HepG2 (cell line): ENCODE measurements around the gene INSIG2. TPM values are rescaled to one million over a fixed set of nuclear protein-coding genes. Genes with fewer than 3 reads are reported as not detected.

Experiments used
- CHCHD3 ChIP-seq: sonication (generic); formaldehyde crosslinking; IDR thresholded peaks from 2 replicates; pipeline ENCODE4 v1.8.0; 2022; ENCODE audit warnings: mild to moderate bottlenecking, missing genetic modification reagents, moderate library complexity
- FOXA3 ChIP-seq: IDR thresholded peaks from 2 replicates; pipeline ENCODE4 v1.6.1; 2016; ENCODE audit warnings: missing genetic modification reagents, missing compliant biosample characterization
- FOXM1 ChIP-seq: sonication (generic); formaldehyde crosslinking; IDR thresholded peaks from 2 replicates; pipeline ENCODE4 v1.5.0; 2020; ENCODE audit warnings: missing genetic modification reagents
- GABPA ChIP-seq, 2 experiments: IDR thresholded peaks; 2 replicates each; pipeline ENCODE4 v1.6.1; 2011 to 2016; ENCODE audit warnings: low read depth in 2 of 2, low read length in 1 of 2, missing biosample characterization in 1 of 2, missing genetic modification characterization in 1 of 2
- PCBP2 ChIP-seq: fragments of 200-400 bp; formaldehyde crosslinking; optimal IDR thresholded peaks from 2 replicates; pipeline ENCODE3; 2018; ENCODE audit warnings: low read length, low read depth; ENCODE audit not compliant: poor library complexity, severe bottlenecking
- PRMT3 ChIP-seq: sonication (generic); formaldehyde crosslinking; IDR thresholded peaks from 2 replicates; pipeline ENCODE4 v1.8.1; 2022; ENCODE audit warnings: low read depth, mild to moderate bottlenecking, moderate library complexity, missing genetic modification reagents, borderline replicate concordance
- RARA ChIP-seq: IDR thresholded peaks from 2 replicates; pipeline ENCODE4 v1.6.1; 2016; ENCODE audit warnings: missing genetic modification reagents, missing compliant biosample characterization
- RARG ChIP-seq: sonication (generic); formaldehyde crosslinking; IDR thresholded peaks from 2 replicates; pipeline ENCODE4 v1.4.0; 2020; ENCODE audit warnings: low read depth, mild to moderate bottlenecking, missing genetic modification reagents
- RXRA ChIP-seq: sonication (generic); formaldehyde crosslinking; IDR thresholded peaks from 2 replicates; pipeline ENCODE4 v1.5.1; 2020; ENCODE audit warnings: missing genetic modification reagents
- SP5 ChIP-seq: IDR thresholded peaks from 2 replicates; pipeline ENCODE4 v1.6.1; 2016; ENCODE audit warnings: low read depth, borderline replicate concordance
- TBL1XR1 ChIP-seq: fragments of 150-350 bp; IDR thresholded peaks from 2 replicates; pipeline ENCODE4 v1.6.1; 2014; ENCODE audit warnings: borderline replicate concordance, low read length; ENCODE audit not compliant: partially characterized antibody
- ZBTB7B ChIP-seq: sonication (generic); formaldehyde crosslinking; IDR thresholded peaks from 2 replicates; pipeline ENCODE4 v1.4.0; 2020; ENCODE audit warnings: missing genetic modification reagents
- ZNF556 ChIP-seq: sonication (generic); formaldehyde crosslinking; IDR thresholded peaks from 2 replicates; pipeline ENCODE4 v1.4.0; 2020; ENCODE audit warnings: mild to moderate bottlenecking, missing genetic modification reagents, borderline replicate concordance
- ZNF557 ChIP-seq: sonication (generic); formaldehyde crosslinking; IDR thresholded peaks from 2 replicates; pipeline ENCODE4 v1.4.0; 2020; ENCODE audit warnings: missing genetic modification reagents
- ZNF607 ChIP-seq: sonication (generic); formaldehyde crosslinking; IDR thresholded peaks from 2 replicates; pipeline ENCODE4 v1.5.1; 2020; ENCODE audit warnings: missing genetic modification reagents, mild to moderate bottlenecking, borderline replicate concordance
- ZNF737 ChIP-seq: sonication (generic); formaldehyde crosslinking; IDR thresholded peaks from 2 replicates; pipeline ENCODE4 v1.5.0; 2020; ENCODE audit warnings: missing genetic modification reagents, mild to moderate bottlenecking, borderline replicate concordance
- ZNF790 ChIP-seq: sonication (generic); formaldehyde crosslinking; IDR thresholded peaks from 2 replicates; pipeline ENCODE4 v1.8.0; 2022; ENCODE audit warnings: missing genetic modification reagents, mild to moderate bottlenecking, borderline replicate concordance
- ZNF83 ChIP-seq: sonication (generic); formaldehyde crosslinking; IDR thresholded peaks from 2 replicates; pipeline ENCODE4 v1.4.0; 2020; ENCODE audit warnings: missing genetic modification reagents, mild to moderate bottlenecking, borderline replicate concordance
- ZSCAN21 ChIP-seq: sonication (generic); formaldehyde crosslinking; IDR thresholded peaks from 2 replicates; pipeline ENCODE4 v1.8.0; 2022; ENCODE audit warnings: mild to moderate bottlenecking, missing genetic modification reagents, moderate library complexity, borderline replicate concordance
- polyA plus RNA-seq, 8 experiments: library from polyadenylated mRNA; depleted of rRNA in 3 of 8; stranded (reverse) in 7 of 8; unstranded in 1 of 8; fragments of >200 nt; fragmentation: Illumina TruSeq in 4 of 8; extraction: Trizol in 4 of 8; gene quantifications; 2 replicates each; pipeline versions ENCODE4 v1.2.1 to v1.2.3, GENCODE V29; 2011 to 2016; ENCODE audit warnings: low read depth in 4 of 8, missing spikeins in 1 of 8, mixed read lengths in 1 of 8; ENCODE audit not compliant: insufficient read depth in 1 of 8
- total RNA-seq, 5 experiments: library from RNA; depleted of rRNA; stranded (reverse); fragments of >200 nt; fragmentation: Illumina TruSeq; extraction: Trizol; gene quantifications; 2 replicates each; pipeline ENCODE4 v1.2.3, GENCODE V29; 2016; ENCODE audit warnings: low read depth in 1 of 5
- TF ChIP-seq, protein P1 (sequence below): IDR thresholded peaks from 2 replicates; pipeline ENCODE4 v1.6.1; 2016; ENCODE audit warnings: mild to moderate bottlenecking
- TF ChIP-seq, protein P2 (sequence below): sonication (generic); formaldehyde crosslinking; IDR thresholded peaks from 2 replicates; pipeline ENCODE4 v1.4.0; 2020; ENCODE audit warnings: missing genetic modification reagents
- TF ChIP-seq, protein P3 (sequence below): sonication (generic); formaldehyde crosslinking; IDR thresholded peaks from 2 replicates; pipeline ENCODE4 v1.9.0; 2021; ENCODE audit warnings: missing genetic modification reagents, mild to moderate bottlenecking, borderline replicate concordance
- TF ChIP-seq, protein P4 (sequence below): sonication (generic); formaldehyde crosslinking; IDR thresholded peaks from 2 replicates; pipeline ENCODE4 v1.8.0; 2022; ENCODE audit warnings: mild to moderate bottlenecking, missing genetic modification reagents, moderate library complexity

The INSIG2 gene
- total and polyA plus RNA-seq, 2 of the 13 experiments (the other 11 are each of a cell fraction or from before 2014, with no cell fraction given) = 73.5 to 481 TPM

DNA sequence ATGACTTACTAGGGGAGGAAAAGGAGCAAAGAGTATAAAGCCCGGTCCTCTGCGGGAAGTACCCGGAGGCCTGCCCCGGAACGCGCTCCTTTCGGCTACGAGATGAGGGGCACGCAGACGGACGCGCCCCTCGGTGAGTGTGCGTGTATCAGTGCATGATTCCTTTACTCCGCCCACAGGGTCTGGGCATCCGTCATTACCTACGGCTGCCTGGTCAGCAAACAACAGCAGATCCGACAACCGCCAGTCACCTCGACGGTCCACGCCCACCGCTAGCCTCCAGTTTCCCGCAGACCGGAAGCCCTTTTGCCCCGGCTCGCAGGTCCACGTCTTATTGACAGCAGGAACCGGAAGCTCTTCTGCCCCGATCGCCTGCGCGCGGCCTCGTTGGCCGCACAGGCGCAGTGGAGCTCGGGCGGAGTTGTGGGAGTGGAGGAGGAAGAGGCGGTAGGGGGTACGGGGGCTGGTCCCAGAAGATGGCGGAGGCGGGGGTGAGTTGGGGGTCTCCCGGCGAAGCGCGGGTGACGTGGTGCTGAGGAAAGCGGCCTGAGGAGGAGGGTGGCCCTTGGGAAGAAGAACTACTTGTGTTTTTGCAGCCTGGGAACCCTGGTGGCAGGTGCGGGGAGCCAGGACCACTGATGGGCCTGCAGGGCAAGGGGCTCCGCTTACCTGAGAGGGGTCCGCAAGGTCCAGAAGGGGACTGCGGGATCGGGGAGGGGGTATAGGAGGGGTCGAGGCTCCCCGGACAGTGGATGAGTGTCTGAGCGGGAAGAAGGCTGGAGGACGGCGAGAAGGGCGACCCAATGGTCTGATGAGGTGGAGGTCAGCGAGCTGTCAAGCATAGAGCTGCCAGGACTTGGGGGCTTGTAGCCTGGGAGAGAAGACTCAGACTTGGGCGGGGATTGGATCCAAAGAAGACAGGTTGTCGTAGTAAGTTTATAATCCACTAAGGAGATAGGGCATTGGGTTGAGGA, at the start of gene INSIG2 (continued):
- TF ChIP-seq ZNF790 (CRISPR knock-in tag) = no peak; the same call in 1 of the 2 replicates
- TF ChIP-seq FOXM1 (CRISPR knock-in tag) = no peak
- TF ChIP-seq, protein P1, sequence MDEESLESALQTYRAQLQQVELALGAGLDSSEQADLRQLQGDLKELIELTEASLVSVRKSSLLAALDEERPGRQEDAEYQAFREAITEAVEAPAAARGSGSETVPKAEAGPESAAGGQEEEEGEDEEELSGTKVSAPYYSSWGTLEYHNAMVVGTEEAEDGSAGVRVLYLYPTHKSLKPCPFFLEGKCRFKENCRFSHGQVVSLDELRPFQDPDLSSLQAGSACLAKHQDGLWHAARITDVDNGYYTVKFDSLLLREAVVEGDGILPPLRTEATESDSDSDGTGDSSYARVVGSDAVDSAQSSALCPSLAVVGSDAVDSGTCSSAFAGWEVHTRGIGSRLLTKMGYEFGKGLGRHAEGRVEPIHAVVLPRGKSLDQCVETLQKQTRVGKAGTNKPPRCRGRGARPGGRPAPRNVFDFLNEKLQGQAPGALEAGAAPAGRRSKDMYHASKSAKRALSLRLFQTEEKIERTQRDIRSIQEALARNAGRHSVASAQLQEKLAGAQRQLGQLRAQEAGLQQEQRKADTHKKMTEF (CRISPR knock-in tag) = peak; percentile 80
- TF ChIP-seq RXRA (CRISPR knock-in tag) = peak; percentile 52; the same call in 1 of the 2 replicates
- TF ChIP-seq GABPA (IDR thresholded peaks at IDR 0.05; ENCODE audit: low read depth, low read length) = peak; percentile 99
- TF ChIP-seq GABPA (CRISPR knock-in tag; IDR thresholded peaks at IDR 0.05; ENCODE audit: low read depth) = peak; percentile 100
- peak; percentile 80; the same call in 1 of the 2 replicates for TF ChIP-seq ZNF556 (CRISPR knock-in tag)
- TF ChIP-seq ZNF737 (CRISPR knock-in tag) = no peak
- TF ChIP-seq, protein P2, sequence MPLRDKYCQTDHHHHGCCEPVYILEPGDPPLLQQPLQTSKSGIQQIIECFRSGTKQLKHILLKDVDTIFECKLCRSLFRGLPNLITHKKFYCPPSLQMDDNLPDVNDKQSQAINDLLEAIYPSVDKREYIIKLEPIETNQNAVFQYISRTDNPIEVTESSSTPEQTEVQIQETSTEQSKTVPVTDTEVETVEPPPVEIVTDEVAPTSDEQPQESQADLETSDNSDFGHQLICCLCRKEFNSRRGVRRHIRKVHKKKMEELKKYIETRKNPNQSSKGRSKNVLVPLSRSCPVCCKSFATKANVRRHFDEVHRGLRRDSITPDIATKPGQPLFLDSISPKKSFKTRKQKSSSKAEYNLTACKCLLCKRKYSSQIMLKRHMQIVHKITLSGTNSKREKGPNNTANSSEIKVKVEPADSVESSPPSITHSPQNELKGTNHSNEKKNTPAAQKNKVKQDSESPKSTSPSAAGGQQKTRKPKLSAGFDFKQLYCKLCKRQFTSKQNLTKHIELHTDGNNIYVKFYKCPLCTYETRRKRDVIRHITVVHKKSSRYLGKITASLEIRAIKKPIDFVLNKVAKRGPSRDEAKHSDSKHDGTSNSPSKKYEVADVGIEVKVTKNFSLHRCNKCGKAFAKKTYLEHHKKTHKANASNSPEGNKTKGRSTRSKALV (CRISPR knock-in tag) = peak; percentile 85
- 0 out of 2 replicates have a peak, but pooled peaks have one; percentile 54 for TF ChIP-seq CHCHD3 (CRISPR knock-in tag)
- peak; percentile 90; the same call in 1 of the 2 replicates for TF ChIP-seq ZNF607
- TF ChIP-seq, protein P3, sequence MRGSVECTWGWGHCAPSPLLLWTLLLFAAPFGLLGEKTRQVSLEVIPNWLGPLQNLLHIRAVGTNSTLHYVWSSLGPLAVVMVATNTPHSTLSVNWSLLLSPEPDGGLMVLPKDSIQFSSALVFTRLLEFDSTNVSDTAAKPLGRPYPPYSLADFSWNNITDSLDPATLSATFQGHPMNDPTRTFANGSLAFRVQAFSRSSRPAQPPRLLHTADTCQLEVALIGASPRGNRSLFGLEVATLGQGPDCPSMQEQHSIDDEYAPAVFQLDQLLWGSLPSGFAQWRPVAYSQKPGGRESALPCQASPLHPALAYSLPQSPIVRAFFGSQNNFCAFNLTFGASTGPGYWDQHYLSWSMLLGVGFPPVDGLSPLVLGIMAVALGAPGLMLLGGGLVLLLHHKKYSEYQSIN (CRISPR knock-in tag) = no peak
- peak; percentile 98 for TF ChIP-seq SP5 (CRISPR knock-in tag)
- 0 out of 2 replicates have a peak, but pooled peaks have one; percentile 60 for TF ChIP-seq ZNF557 (CRISPR knock-in tag)
- peak; percentile 86 for TF ChIP-seq FOXA3
- TF ChIP-seq ZSCAN21 (CRISPR knock-in tag) = peak; percentile 48; the same call in 1 of the 2 replicates
- TF ChIP-seq PCBP2 = peak; percentile 12
- TF ChIP-seq ZNF83 (CRISPR knock-in tag) = peak; percentile 94; the same call in 1 of the 2 replicates
- TF ChIP-seq, protein P4, sequence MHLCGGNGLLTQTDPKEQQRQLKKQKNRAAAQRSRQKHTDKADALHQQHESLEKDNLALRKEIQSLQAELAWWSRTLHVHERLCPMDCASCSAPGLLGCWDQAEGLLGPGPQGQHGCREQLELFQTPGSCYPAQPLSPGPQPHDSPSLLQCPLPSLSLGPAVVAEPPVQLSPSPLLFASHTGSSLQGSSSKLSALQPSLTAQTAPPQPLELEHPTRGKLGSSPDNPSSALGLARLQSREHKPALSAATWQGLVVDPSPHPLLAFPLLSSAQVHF = peak; percentile 25
- TF ChIP-seq ZBTB7B (CRISPR knock-in tag) = peak; percentile 96
- TF ChIP-seq RARA (CRISPR knock-in tag) = peak; percentile 50
- TF ChIP-seq TBL1XR1 = no peak
- TF ChIP-seq RARG (CRISPR knock-in tag) = no peak
- TF ChIP-seq PRMT3 (CRISPR knock-in tag) = peak; percentile 62; the same call in 1 of the 2 replicates
